ENCODE results near the gene NHSL1.
"Not testable (repeated sequence)": the region's sequence is repeated elsewhere in the genome, so short reads cannot be mapped to it uniquely, and the experiment has no call there.

NHSL1 gene

DNA sequence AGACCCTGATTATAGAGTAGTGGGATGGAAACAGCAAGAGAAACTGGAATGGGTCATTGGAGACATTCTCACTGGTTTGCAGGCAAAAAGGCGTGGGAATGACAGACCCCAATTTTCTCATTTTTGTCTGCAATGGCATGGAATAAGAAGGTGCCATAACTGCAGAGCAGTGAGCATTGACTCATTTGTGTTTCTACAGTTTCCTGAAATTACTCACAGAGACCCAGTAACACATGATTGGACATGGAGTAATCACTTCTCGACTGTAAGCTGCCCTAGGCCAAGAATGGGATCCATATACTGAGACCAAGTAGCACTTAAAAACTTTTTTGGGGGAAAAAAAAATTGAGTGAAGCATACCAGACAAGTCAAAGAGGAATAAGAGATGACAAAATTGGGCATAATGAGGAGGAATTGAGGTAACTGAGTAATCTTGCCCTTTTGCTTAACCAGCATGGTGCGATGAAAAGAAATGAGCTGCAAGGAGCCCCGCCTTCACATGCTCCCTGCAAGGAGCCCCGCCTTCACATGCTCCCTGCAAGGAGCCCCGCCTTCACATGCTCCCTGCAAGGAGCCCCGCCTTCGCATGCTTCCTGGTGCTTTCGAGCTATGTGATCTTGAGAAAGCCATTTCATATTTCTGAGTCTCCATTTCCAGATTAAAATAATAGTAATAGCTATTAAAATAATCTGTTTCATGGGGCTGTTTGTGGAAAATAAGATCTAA lies 44.1 kb downstream of the NHSL1 start:
- peak; percentile 35 for DNase-seq

DNA sequence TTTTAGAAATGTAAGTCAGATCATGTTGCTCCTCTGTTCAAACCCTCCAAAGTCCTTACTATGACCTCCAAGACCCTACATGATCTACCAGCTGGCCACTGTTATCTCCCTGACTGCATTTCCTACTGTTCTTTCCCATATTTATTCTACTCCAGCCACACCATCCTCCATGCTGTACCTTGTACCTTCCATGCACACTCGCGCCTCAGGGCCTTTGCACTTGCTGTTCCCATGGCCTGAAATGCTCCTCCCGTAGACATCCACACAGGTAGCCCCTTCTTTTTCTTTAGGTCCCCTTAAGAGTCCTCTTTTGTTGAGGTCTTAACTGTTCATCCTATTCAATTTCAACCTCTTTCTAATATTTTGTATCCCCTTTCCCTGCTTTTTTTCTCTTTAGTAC lies 48.3 kb downstream of the NHSL1 start:
- DNase-seq = no peak

DNA sequence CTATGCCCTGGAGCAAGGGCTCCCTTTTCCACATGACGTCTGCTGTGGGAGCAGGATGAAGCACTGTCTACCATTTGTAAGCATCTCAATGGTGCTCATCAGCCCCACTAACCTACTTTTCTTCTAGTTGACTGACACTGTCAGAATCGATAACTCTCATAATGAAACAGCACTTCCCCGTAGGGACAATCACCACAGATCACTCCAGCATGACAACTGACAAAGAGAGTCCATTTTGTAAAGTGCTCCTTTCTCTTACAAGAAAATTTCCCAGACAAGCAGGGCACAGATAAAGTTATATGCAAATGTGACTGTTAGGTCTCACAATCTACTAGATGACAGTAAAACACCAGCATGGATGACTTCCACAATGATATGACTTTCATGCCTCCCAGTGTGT lies 48.8 kb downstream of the NHSL1 start:
- DNase-seq = no peak

DNA sequence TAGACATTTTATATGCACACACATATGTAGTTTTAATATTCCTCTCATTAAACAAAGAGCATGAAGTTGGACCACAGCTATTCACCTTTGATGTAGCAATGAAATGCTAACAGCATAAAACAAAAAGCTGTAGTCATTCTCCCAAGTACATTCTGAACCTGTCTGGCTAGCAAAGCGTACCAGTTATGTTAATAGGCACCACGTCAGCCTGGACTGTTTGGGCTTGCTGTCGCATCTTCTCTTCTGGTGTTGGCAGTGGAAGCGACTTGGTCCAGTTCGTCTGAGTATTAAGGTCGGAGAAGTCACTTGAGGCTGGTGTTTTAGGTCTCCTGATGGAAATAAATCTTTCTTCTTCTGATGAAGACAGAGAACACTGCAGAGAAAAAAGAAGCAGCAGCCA lies 52.5 kb downstream of the NHSL1 start:
- no peak for DNase-seq

DNA sequence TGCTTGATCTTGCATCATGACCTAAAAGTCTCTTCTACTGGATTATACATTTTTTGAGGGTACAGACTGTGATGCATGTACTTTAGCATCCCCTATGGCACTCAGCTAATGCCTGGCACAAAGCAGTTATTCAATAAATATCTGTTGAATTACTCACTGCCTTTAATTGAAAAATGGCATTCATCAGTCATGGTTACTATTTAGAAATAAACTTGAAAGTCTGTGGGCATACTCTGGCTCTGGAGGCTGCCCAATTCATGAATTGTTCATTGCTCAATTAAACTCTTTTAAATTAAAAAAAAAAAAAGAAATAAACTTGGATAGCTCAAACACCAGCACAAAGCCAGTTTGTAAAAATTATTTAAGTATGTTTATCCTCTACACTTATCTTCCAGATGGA lies 55.3 kb downstream of the NHSL1 start:
- DNase-seq = no peak

DNA sequence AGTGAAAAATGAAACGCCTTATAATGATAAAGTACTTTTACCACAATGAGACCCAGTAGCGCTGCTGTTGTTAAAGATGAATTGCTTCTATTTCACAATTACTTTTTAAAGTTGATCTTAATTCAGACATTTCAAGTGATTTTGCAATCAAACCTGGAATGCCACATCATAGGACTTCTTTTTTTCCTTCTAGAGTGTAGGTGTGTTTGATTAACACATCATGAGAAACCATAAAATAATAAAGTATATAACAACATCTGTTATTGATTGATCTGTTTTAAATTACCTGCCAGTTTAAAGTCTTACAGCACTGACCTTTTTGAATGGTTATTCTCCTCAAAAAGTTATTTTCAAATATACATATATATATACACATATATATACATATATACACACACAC lies 56.6 kb downstream of the NHSL1 start:
- no peak for DNase-seq

DNA sequence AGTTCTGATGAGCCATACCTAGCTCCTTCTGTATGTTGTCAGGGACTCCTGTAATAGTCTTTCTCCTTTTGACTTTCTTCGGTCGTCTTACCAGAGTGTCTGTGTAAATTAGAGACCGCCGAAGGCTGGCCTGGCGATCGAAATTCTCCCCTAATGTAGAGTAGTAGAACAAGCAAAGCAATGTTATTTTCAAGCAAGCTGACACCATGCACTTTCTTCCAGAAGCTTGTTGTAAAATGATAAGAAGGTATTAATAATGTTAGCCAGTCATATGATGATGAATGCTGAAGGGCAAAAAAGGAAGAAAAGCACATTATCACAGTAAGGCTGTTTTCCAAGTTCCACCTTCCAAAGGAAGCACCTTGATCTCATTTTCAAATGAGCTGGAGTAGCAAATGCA lies 57.3 kb downstream of the NHSL1 start:
- DNase-seq = no peak

DNA sequence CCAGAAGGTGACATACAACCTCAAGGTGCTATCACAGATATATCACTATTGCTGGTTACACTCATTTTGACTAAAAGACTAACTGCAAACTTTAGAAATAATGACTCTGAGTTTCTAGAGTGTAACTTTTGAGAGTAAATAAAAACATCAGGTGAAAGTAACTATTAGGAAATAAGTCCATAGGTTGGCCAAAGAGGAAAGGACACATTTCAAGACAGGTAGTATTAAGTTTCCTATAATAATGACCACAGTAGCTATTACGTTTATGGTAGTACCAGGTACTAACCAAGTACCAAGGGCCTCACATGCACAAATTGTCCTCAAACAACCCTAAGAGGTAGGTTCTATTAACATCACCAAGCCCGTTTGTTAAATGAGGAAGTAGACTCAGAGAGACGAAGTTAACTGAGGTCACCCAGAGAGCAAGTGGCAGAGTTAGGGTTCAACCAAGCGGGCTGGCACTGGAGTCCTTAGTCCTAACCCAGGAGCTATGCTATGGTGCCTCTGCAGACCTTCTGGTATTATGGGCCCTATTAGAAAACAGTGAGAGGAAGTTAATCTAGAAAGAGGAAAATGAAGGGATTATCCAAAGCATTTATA lies 58.4 kb downstream of the NHSL1 start:
- DNase-seq = no peak

DNA sequence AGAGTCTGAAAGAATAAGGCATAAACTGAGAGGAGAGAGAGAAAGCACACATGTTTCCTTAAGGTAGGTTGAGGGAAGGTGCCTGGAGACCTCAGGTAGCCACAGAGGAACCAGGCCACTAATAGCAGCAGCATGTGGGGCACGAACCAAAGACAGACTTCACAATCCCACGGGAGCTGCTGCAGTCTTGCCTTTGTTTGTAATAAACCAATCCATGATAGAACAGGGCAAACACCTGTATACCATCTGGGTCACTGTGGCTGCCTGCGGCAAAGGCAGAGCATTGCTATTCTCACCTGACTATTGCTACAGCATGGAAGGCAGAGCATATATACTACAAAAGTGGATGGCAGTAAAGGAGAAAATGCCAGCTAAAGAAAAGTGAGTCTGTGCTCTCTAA lies 59.0 kb downstream of the NHSL1 start:
- DNase-seq = no peak

DNA sequence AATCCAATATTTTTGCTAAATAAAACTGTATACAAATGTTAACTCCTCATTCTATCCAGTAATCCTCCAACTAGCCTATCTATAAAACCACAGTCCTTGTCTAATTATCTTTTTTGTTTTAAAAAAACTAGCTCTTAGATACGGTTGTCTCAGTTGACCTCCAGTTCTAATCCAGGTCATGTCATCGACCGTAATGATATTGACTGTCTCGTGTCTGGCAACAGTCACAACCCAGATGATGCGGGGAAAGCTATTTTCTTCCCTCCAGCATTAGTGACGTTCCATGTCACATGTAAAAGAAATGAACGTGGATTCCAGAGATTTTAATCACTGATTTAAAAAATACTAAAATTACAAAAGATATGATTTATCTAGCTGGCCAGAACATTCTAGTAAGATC lies 59.7 kb downstream of the NHSL1 start:
- no peak for DNase-seq

DNA sequence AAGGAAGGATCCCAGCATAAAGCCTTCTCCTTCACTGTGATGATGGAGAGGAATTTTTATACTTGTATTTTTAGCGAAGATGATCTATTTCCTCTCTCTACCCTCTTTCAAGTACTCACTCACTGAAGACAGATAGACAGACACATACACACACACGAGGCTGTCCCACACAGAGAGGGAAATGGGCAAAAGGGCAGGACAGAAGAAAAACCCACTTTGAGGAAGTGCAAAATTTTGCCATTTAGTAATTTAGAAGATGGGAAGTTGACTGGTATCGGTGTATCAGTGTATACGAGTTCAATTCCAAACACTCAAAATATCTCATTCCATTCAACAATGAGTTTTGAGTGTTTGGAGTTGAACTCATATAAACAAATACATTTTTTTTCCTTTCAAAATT lies 64.4 kb downstream of the NHSL1 start:
- DNase-seq = no peak

DNA sequence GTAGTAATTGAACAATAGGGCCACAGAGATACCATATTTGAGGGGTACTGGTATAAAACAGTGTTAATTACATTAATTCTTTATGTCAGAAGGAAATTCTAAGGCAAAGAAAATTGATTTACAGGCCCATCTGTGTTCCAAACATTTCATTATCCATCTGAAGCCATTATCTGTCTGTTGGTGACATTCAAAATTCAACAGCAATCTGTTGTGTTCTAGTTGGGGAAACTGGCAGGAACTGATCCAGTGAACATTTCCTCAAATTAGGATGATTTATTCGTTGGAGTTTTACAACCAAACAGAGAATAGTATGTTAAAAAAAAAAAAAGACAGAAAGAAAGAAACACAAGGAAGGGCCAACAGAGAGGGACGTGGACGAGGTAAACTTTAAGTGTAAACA lies 65.2 kb downstream of the NHSL1 start:
- no peak for DNase-seq

DNA sequence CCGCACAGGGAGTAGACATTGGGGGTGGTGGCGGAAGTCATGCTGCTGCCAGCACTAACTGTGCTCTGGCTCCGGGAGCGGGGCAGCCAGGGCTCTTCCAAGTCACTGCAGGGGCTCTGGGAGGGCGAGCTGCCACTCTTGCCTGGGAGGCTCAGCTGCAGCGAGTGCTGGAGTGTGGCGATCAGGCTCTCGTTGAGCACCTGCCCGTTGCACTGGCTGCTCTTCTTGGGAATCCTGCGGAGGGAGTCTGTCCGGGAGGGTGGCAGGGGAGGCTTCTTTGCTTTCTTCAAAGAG lies 67.3 kb downstream of the NHSL1 start:
- DNase-seq = no peak

DNA sequence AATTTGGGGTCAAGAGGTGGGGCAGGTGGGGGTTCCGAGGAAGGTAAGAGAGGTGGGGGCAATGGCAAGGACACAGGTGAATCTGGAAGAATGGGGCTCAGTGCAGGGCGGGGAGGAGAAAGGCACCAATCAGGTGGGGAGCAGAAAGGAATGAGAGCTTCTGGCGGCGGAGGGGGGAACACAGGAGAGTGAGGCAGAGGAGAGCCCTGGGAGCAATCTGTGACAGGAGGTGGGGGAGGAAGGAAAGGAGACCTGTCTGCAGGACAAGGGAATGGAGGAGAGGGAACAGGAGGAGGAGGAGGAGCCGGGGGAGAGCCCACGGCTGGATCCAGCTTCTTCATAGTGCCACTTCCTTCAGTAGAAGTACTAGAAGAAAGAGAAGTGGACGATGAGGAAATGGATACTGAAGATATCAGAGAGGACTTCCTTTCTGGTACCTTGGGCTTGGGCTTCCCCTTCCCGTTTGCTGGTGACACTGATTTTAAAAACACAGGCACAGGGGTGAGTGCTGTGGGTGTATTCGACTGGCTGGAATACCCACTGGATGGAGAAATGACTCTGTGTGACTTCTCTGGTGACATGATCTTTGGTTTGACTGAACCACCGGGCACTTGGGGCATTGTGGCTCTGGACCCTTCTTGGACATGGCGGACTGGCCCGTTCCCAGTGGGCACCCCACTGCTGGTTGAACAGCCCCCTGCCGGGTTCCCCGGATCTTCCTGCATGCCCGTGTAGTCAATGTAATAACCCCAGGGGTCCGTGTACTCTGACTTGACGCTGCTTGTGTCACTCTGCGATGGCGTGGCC lies 67.8 kb downstream of the NHSL1 start:
- DNase-seq = no peak

DNA sequence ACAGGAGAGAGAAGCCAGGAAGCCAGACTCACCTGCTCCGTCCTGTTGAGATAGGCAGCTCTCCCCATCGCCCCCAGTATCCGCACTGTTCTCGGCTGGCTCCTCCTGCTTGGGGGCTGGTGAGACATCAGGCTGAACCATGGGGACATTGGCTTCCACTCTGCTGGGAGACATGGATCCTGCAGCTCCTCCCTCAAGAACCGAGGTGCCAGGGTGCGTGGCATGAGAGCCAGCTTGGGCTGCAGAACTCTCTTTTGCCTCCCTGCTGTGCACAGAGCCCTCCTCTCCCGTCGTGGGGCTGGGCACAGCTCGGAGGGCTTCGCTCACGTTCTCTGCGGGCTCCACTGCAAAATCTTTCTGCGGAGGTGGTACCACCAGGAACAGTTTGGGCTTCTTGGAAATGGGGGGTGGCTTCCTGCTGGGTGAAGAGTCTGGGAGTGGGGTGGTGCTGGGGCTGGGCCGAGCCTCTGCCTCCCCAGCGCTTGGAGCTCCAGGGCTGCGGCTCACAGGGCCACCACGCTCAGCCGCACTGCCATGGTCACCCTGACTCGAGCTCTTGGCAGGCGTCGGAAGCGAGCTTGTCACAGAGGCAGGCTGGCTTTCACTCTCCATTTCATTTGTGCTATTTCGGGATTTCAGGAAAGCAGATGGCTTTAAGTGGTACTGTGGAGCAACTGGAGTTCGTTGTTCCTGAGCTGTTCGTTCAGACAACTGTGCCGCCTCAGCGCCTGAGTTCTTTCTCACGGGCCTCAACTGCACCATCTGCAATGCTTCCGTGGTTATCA lies 68.7 kb downstream of the NHSL1 start:
- DNase-seq = no peak

DNA sequence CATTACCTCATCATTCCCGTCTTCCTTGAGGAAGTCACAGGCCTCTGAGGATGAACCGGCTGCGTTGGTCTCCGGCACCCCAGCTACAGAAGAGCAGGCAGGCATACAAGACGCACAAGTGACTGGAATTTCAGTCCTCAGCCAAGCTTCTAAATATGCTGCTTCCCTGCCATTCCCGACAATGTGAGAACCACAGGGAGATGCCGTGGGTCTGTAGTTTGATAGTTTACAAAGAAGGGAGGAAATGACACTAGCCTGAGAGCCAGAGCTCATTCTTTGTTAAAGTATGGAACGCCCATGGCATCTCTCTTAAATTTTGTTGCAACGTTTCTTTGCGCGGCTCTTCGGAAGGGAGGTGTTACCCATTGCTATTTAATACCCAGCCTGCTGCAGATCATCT lies 69.5 kb downstream of the NHSL1 start:
- no peak for DNase-seq

DNA sequence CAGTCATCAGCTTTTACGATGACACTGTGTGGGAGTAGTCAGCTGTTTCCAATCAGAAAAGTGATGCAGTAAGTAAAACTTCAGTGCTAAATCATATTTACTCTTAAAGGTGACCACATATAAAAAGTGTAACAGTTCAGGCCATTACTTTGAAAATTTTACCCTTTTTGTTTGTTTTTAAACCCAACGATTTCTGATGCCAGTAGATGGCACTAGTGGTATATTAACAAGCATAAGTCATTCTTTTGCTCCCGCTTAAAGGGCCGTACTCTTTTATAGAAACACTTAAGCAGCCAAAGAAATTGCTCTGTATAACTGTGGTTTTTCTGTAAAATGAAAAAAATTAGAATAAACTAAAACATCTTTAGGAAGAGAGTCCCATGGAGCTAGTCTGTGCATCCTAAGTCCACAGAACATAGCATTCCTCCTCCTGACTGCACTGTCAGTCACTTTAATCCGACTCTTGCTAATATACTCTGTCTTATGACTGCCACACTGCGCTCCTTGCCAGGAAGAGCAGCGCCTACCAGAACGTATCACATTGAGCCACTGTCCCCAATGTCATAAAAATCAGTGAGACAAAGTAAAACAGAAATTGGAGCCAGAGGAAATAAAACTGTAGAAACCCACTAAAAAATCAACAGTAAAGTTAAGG lies 70.2 kb downstream of the NHSL1 start:
- no peak for DNase-seq

DNA sequence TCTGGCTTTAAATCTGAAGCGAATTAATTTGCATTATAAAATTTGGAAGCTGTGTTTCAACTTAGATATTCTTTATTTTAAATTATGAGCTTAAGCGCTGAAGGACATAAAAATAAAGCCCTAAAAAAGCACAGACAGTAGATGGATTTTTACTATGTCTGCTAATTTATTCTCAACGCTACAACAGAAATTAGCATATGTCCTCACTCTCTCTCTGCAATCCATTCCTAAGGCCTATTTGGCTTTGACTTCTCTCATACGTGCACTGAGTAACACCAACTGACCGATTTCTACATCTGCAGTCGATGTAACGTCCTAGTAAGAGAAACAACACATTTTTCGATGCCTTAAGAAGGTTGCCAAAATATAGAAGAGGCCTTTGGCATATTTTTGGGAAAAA lies 71.6 kb downstream of the NHSL1 start:
- no peak for DNase-seq

DNA sequence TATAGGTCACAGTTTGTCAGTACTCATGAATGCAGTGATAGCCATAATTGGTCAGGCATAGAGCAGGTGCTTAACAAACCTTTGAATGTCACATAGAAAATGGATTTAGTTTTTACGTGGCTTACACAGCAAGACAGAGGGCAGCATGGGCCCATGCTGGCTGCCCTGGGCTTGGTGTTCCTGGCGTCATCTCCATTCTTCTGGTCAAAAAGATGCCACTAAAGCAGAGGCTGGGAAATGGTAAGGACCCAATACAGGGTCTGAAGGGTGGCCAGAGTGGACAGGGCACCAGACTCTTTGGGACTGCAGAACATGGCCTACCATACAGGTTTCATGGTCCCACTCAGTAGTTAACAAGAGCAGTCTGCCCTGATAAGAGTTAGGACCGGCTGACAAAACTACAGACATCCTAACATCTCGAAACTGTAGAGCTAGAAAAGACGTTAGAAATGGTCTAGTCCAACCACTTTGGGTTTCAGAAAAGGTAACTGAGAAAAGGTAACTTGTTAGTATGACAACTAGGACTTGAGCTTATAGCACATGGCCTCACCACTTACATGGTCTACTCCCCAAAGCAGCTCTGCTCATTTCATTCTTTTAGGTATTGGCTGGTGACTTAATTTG lies 72.7 kb downstream of the NHSL1 start:
- DNase-seq = no peak

DNA sequence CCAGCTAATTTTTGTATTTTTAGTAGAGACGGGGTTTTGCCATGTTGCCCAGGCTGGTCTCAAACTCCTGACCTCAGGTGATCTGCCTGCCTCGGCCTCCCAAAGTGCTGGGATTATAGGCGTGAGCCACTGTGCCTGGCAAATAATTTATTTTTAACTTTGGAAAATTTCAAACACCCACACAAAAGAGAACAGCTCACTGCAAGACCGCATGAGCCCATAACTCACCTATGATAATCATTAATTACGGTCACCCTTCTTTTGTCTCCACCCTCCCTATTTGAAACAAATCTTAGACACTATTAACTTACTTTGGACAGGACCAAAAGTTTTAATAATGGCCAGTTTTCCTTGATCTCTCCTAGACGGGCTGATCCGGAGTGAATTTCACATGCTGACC lies 74.0 kb downstream of the NHSL1 start:
- not testable (repeated sequence) for DNase-seq

DNA sequence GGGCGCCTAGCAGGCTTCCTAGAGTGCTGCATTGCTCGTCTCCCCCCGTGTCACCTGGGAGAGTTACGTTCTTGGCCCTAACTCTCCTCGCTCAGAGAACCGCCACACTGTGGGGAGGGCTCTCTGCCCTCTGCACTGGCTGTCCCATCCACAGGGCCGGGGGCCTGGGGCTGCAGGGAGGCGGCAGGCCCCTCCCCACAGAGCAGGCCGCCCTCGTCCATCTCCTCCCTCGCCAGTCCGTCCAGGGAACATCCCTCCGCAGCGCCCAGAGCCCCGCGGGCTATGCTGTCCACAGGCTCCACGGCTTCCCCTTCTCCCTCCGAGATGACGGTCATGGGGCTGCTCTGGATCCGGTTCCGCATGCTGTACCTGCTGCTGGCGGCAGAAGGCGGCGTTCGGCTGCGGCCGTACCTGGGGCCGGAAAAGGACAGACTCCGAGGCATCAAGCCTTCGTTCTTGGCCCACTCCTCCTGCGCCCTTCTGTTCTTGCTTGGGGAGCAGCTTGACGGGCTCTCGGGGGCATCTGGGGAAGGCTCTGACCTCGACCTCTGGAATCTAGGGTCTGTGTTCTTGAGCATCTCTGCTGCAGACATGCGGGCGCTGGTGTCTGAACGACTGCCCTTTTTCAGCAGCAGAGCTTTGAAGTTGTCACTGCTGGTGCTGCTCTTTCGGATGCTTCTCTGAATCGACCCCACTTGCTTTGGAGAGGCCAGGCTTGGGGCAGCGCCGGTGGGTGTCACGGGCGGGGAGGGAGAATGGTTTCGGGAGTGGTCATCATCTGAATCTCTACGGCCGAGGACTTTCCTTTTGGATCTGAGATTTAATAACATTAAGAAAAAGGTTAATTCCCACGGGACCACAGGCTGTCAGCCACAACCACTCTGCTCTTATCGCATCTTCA lies 75.0 kb downstream of the NHSL1 start:
- DNase-seq = no peak

DNA sequence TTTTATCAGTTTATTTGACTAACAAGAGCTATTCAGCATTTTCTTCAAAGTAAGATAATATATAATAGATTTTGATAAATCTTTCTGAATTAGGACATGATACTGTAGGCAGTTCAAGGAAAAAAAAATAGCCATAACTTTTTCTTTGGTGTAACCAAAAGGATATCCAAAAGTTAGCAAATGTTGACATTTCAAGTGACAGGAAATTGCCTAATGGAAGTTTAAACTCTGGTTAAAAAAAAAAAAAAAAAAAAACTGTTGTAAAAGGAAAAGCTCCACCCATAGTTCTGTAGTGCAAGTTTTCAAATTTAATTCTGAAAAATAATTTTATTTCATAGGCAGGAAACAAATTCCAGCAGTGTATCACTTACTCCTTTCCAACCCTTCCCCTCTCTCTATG lies 76.4 kb downstream of the NHSL1 start:
- DNase-seq = no peak
